ENCODE results near the gene OMD. TPM values are rescaled to one million over a fixed set of nuclear protein-coding genes. Genes with fewer than 3 reads are reported as not detected.

Gene OMD
- total RNA-seq, 4 donors from 2014 or later, result 0.11 to 21.9 (median 2.4) TPM

GRCh38 chr9:92385477-92385876 lies 38.8 kb downstream of the OMD start:
- Histone ChIP-seq H3K9me3 (no peaks in the 10 kb centered on the region), H3K4me3 (no peak overlapping the region), H3K27ac (peak overlapping the region in 2 of 4 donors; percentile 8 to 49), H3K4me1 (peaks cover 0 to 21% (median 5%) of the 10 kb centered on the region in 3 donors), H3K36me3 (no peaks in the 10 kb centered on the region), H3K27me3 (no peaks in the 10 kb centered on the region)
- no peak for DNase-seq
- intact Hi-C loops (cut with DNase I), result no loop called here
- WGBS, 2 donors, result 22 to 44% methylated on average over 6 of the region's 6 CpGs
- TF ChIP-seq POLR2A (IDR thresholded peaks at IDR 0.05) (no peak), CTCF (IDR thresholded peaks at IDR 0.05) (no peak)

GRCh38 chr9:92385001-92385400 lies 39.3 kb downstream of the OMD start:
- TF ChIP-seq CTCF (IDR thresholded peaks at IDR 0.05) (no peak), POLR2A (IDR thresholded peaks at IDR 0.05) (no peak)
- H3K4me3 ChIP-seq, result no peak overlapping the region
- 63 to 69% methylated on average over 3 of the region's 3 CpGs for WGBS, 2 donors
- no peaks in the 10 kb centered on the region for H3K9me3 ChIP-seq
- no peaks in the 10 kb centered on the region for H3K36me3 ChIP-seq
- no peak overlapping the region for H3K27ac ChIP-seq
- peaks cover 0 to 21% (median 5%) of the 10 kb centered on the region in 3 donors for H3K4me1 ChIP-seq
- intact Hi-C loops (cut with DNase I), result no loop called here
- DNase-seq, result no peak
- H3K27me3 ChIP-seq, result no peaks in the 10 kb centered on the region

- H3K4me3 ChIP-seq, result no peak overlapping the region
- WGBS, 2 donors, result 65 to 75% methylated on average over 1 of the region's 1 CpG
- H3K27ac ChIP-seq, result no peak overlapping the region
- no peaks in the 10 kb centered on the region for H3K9me3 ChIP-seq
- no peaks in the 10 kb centered on the region for H3K27me3 ChIP-seq
- intact Hi-C loops (cut with DNase I), result no loop called here
- H3K4me1 ChIP-seq, result peaks cover 0 to 21% (median 5%) of the 10 kb centered on the region in 3 donors
- no peaks in the 10 kb centered on the region for H3K36me3 ChIP-seq
- no peak for DNase-seq
- TF ChIP-seq POLR2A (IDR thresholded peaks at IDR 0.05) (no peak), CTCF (IDR thresholded peaks at IDR 0.05) (no peak)
Measured at GRCh38 chr9:92384375-92384774, 39.9 kb downstream of the OMD start.

GRCh38 chr9:92381775-92382174 lies 42.5 kb downstream of the OMD start:
- Histone ChIP-seq H3K27ac (no peak overlapping the region), H3K27me3 (no peaks in the 10 kb centered on the region), H3K4me1 (peaks cover 0 to 21% (median 5%) of the 10 kb centered on the region in 3 donors), H3K36me3 (no peaks in the 10 kb centered on the region), H3K4me3 (no peak overlapping the region), H3K9me3 (no peaks in the 10 kb centered on the region)
- intact Hi-C loops (cut with DNase I), result no loop called here
- TF ChIP-seq POLR2A (IDR thresholded peaks at IDR 0.05) (no peak), CTCF (IDR thresholded peaks at IDR 0.05) (no peak)
- WGBS, 2 donors, result 89 to 95% methylated on average over 2 of the region's 2 CpGs
- DNase-seq, result no peak

- Histone ChIP-seq H3K27me3 (no peaks in the 10 kb centered on the region), H3K27ac (no peak overlapping the region), H3K9me3 (no peaks in the 10 kb centered on the region), H3K4me1 (peaks cover 0 to 13% (median 5%) of the 10 kb centered on the region in 3 donors), H3K4me3 (no peak overlapping the region), H3K36me3 (no peaks in the 10 kb centered on the region)
- intact Hi-C loops (cut with DNase I), result no loop called here
- no peak for DNase-seq
- no peak for TF ChIP-seq CTCF (IDR thresholded peaks at IDR 0.05)
- TF ChIP-seq POLR2A (IDR thresholded peaks at IDR 0.05), result no peak
- WGBS, 2 donors, result 96 to 100% methylated on average over 2 of the region's 2 CpGs
Measured at GRCh38 chr9:92380603-92381002, 43.7 kb downstream of the OMD start.
